Measurements from ENCODE around the gene IFI27L2.

IFI27L2 gene

GRCh38 chr14:94080621-94081385 lies 48.6 kb downstream of the IFI27L2 start, which contains the start of the genes DDX24 and IFI27L1:
TSS of gene DDX24 (minus strand) at chr14:94081202. CDS start at chr14:94079742, 1,460 bp downstream.
TSS of gene IFI27L1 (plus strand) at chr14:94081310. CDS start at chr14:94096938, 15,628 bp downstream.
- CTCF ChIA-PET, result interaction anchor here (0.9 to 2.5 kb wide), 6 partner anchors 14 to 56 kb away, joined by 3 to 17 read pairs (median 8); partner anchors contain the start of gene IFI27L2
- TF ChIP-seq, protein P1, sequence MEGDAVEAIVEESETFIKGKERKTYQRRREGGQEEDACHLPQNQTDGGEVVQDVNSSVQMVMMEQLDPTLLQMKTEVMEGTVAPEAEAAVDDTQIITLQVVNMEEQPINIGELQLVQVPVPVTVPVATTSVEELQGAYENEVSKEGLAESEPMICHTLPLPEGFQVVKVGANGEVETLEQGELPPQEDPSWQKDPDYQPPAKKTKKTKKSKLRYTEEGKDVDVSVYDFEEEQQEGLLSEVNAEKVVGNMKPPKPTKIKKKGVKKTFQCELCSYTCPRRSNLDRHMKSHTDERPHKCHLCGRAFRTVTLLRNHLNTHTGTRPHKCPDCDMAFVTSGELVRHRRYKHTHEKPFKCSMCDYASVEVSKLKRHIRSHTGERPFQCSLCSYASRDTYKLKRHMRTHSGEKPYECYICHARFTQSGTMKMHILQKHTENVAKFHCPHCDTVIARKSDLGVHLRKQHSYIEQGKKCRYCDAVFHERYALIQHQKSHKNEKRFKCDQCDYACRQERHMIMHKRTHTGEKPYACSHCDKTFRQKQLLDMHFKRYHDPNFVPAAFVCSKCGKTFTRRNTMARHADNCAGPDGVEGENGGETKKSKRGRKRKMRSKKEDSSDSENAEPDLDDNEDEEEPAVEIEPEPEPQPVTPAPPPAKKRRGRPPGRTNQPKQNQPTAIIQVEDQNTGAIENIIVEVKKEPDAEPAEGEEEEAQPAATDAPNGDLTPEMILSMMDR (IDR thresholded peaks at IDR 0.05; ENCODE audit: insufficient read depth, low read length, missing control alignments), result no peak
- DNase-seq (ENCODE audit: low read depth, low spot score), result peak; percentile 66
- POLR2A ChIA-PET, result interaction anchor here (0.6 to 1.2 kb wide), 8 partner anchors 15 to 1328 kb away, joined by 3 to 6 read pairs (median 3); partner anchors contain the start of gene IFI27L2
- H3K4me3 ChIP-seq (ENCODE audit: low read depth, low read length), result peak within 1 kb of the TSS; percentile 95

DNA sequence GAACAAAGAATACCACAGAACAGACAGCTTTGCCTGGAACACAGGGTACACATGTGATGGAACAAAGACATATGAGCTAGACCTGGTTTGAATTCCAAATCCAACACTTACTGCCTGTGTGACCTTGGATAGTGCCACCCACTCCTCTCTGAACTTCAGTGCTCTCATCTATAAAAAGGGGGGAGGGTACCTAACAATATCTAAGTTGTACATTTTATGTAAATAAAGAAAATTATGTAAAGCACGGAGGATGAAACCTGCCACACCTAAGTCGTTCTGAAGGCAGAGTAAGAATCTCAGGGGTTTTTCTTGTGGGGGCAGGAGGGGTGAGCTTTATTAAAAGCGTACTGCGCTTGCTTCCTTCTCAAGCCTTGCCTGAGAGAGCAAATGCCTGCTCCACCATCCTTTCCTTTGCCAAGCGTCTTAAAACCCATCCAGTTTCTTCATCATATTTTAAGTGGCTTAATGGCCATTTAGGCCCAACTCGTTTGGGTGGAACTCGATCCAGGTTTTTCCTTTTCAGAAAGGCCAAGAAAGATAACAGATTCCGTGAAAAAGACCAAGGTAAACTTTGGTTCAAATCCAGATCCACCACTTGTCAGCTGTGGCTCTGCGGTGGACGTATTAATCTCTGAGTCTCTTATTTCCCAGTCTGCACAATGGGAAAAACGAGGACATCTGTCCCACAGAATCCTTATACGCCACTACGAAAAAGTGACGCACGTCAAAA lies 49.3 kb downstream of the IFI27L2 start:
- H3K4me3 ChIP-seq (ENCODE audit: low read depth, low read length), result peak overlapping the region; percentile 95
- no peak for DNase-seq (ENCODE audit: low read depth, low spot score)
- POLR2A ChIA-PET, result interaction anchor here (1.2 kb wide), 1 partner anchor 23 kb away, joined by 3 read pairs; no protein-coding TSS in a partner anchor
- CTCF ChIA-PET, result interaction anchor here (0.9 to 2.5 kb wide), 7 partner anchors 13 to 141 kb away, joined by 3 to 17 read pairs (median 6); no protein-coding TSS in a partner anchor
- TF ChIP-seq, protein P1 (IDR thresholded peaks at IDR 0.05; ENCODE audit: insufficient read depth, low read length, missing control alignments), result no peak

DNA sequence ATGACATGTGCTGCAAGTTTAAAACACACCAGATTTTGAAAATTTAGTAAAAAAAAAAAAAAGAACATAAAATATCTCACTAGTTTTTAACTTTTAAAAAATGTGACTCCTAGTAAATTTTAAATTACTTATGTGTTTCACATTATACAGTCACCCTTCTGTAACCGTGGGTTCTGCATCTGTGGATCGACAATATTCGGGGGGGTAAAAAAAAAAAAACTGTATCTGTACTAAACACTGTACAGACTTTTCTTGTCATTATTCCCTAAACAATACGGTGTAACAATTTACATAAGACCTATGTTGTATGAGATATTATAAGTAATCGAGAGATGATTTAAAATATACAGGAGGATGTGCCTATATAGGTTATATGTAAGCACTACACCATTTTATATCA lies 51.6 kb downstream of the IFI27L2 start:
- CTCF ChIA-PET, result interaction anchor here (1.6 kb wide), 1 partner anchor 54 kb away, joined by 8 read pairs; no protein-coding TSS in a partner anchor
- DNase-seq (ENCODE audit: low read depth, low spot score), result no peak
- TF ChIP-seq, protein P1 (IDR thresholded peaks at IDR 0.05; ENCODE audit: insufficient read depth, low read length, missing control alignments), result no peak
- POLR2A ChIA-PET, result no interaction called here
- H3K4me3 ChIP-seq (ENCODE audit: low read depth, low read length), result no peak overlapping the region

Measured in AG04449 (cell line).